Measurements from ENCODE around the gene TECTA.

GRCh38 chr11:121214861-121215260, 113.8 kb downstream of the TECTA start:
- TF ChIP-seq POLR2AphosphoS5 (IDR thresholded peaks at IDR 0.05; ENCODE audit: borderline replicate concordance, low read depth, low read length) = no peak
- TF ChIP-seq EZH2 (IDR thresholded peaks at IDR 0.05) = no peak

Data from SK-N-MC (cell line).